ENCODE data around the gene ANXA2R. TPM values are rescaled to one million over a fixed set of nuclear protein-coding genes. Genes with fewer than 3 reads are reported as not detected.
"Not testable (repeated sequence)": the region's sequence is repeated elsewhere in the genome, so short reads cannot be mapped to it uniquely, and the experiment has no call there.

ANXA2R gene
- total and polyA plus RNA-seq, 2 of the 4 experiments (the other 2 are of a cell fraction), result 1.3 to 3.6 TPM

DNA sequence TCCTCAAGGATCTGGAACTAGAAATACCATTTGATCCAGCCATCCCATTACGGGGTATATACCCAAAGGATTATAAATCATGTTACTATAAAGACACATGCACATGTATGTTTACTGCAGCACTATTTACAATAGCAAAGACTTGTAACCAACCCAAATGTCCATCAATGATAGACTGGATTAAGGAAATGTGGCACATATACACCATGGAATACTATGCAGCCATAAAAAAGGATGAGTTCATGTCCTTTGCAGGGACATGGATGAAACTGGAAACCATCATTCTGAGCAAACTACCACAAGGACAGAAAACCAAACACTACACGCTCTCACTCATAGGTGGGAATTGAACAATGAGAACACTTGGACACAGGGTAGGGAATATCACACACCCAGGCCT is 19.9 kb upstream of the ANXA2R start:
- H2AK9ac ChIP-seq (replicated peaks; ENCODE audit: low read depth, low read length, poor library complexity); BruUV-seq (replicated peaks); H3K14ac ChIP-seq (replicated peaks; ENCODE audit: low read depth, low read length); H2BK5ac ChIP-seq (ENCODE audit: low read depth, low read length, poor library complexity, severe bottlenecking); ATAC-seq (ENCODE audit: low read depth); dilution Hi-C loops (cut with HindIII; ENCODE audit: low sequenced_read_pairs, unreplicated experiment); H3K4ac ChIP-seq (ENCODE audit: low read depth, low read length); H4K20me1 ChIP-seq (ENCODE audit: insufficient read depth, low read length); intact Hi-C loops (cut with micrococcal nuclease); H3K27ac ChIP-seq (ENCODE audit: insufficient read depth, low read length); H3K9ac ChIP-seq (ENCODE audit: low read depth, low read length); in situ Hi-C loops (cut with MboI; ENCODE audit: low sequenced_read_pairs); H2AFZ ChIP-seq (replicated peaks; ENCODE audit: low read length, poor library complexity); H3K18ac ChIP-seq (ENCODE audit: low read depth, low read length); POLR2A ChIA-PET (ENCODE audit: unreplicated experiment); H3K9me1 ChIP-seq (ENCODE audit: insufficient read depth, low read length); H3K4me3 ChIP-seq (ENCODE audit: insufficient read depth, low read depth, low read length); H2BK15ac ChIP-seq (ENCODE audit: low read depth, low read length); H2AK5ac ChIP-seq (ENCODE audit: low read depth, low read length); H3K23ac ChIP-seq (ENCODE audit: low read depth, low read length); DNase-seq; H3K9me3 ChIP-seq (ENCODE audit: control insufficient read depth, insufficient read depth, low read length); H2BK20ac ChIP-seq (ENCODE audit: low read depth, low read length); H4K91ac ChIP-seq (ENCODE audit: insufficient read depth, low read depth, low read length); H4K5ac ChIP-seq (ENCODE audit: low read depth, low read length); H3K56ac ChIP-seq (ENCODE audit: extremely low read depth, insufficient read depth, low read length); H3K27me3 ChIP-seq (ENCODE audit: control insufficient read depth, insufficient read depth, low read length); H2BK120ac ChIP-seq (ENCODE audit: low read depth, low read length); CTCF ChIA-PET; H3K36me3 ChIP-seq (ENCODE audit: control insufficient read depth, insufficient read depth, low read length); H3K4me2 ChIP-seq (ENCODE audit: low read depth, low read length); H4K8ac ChIP-seq (ENCODE audit: low read depth in 2 of 2, low read length in 2 of 2): not testable (repeated sequence)
- Histone ChIP-seq H3K4me1 (ENCODE audit: control insufficient read depth, insufficient read depth, low read length) (peaks cover 12% of the 10 kb centered on the region), H3K79me1 (ENCODE audit: low read depth in 1 of 2, low read length in 2 of 2) (peaks cover 13 to 35% of the 10 kb centered on the region in 2 experiments; a peak in 3 of 4 replicates)
- WGBS, 2 experiments (ENCODE audit: extremely low coverage in 2 of 2, insufficient read length in 1 of 2), result no CpG with 5 or more reads among the region's 2 CpGs

DNA sequence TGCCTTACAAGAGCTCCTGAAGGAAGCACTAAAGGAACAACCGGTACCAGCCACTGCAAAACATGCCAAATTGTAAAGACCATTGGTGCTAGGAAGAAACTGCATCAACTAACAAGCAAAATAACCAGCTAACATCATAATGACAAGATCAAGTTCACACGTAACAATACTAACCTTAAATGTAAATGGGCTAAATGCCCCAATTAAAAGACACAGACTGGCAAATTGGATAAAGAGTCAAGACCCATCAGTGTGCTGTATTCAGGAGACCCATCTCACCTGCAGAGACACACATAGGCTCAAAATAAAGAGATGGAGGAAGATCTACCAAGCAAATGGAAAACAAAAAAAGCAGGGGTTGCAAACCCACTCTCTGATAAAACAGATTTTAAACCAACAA is 15.0 kb upstream of the ANXA2R start:
- in situ Hi-C loops (cut with MboI; ENCODE audit: low sequenced_read_pairs); BruUV-seq (replicated peaks): not testable (repeated sequence)

More for the DNA sequence above, 15.0 kb upstream of the ANXA2R start:
- H2BK120ac ChIP-seq (ENCODE audit: low read depth, low read length); DNase-seq; H2BK15ac ChIP-seq (ENCODE audit: low read depth, low read length); H3K36me3 ChIP-seq (ENCODE audit: control insufficient read depth, insufficient read depth, low read length); H2AK5ac ChIP-seq (ENCODE audit: low read depth, low read length); H4K91ac ChIP-seq (ENCODE audit: insufficient read depth, low read depth, low read length); H3K56ac ChIP-seq (ENCODE audit: extremely low read depth, insufficient read depth, low read length); ATAC-seq (ENCODE audit: low read depth); H3K27ac ChIP-seq (ENCODE audit: insufficient read depth, low read length); H3K14ac ChIP-seq (replicated peaks; ENCODE audit: low read depth, low read length); H2AK9ac ChIP-seq (replicated peaks; ENCODE audit: low read depth, low read length, poor library complexity); H4K20me1 ChIP-seq (ENCODE audit: insufficient read depth, low read length); dilution Hi-C loops (cut with HindIII; ENCODE audit: low sequenced_read_pairs, unreplicated experiment); H3K23ac ChIP-seq (ENCODE audit: low read depth, low read length); H3K18ac ChIP-seq (ENCODE audit: low read depth, low read length); H2BK5ac ChIP-seq (ENCODE audit: low read depth, low read length, poor library complexity, severe bottlenecking); H3K27me3 ChIP-seq (ENCODE audit: control insufficient read depth, insufficient read depth, low read length); H3K9me1 ChIP-seq (ENCODE audit: insufficient read depth, low read length); H2AFZ ChIP-seq (replicated peaks; ENCODE audit: low read length, poor library complexity); H3K4me2 ChIP-seq (ENCODE audit: low read depth, low read length); POLR2A ChIA-PET (ENCODE audit: unreplicated experiment); H3K4ac ChIP-seq (ENCODE audit: low read depth, low read length); H3K9ac ChIP-seq (ENCODE audit: low read depth, low read length); H3K9me3 ChIP-seq (ENCODE audit: control insufficient read depth, insufficient read depth, low read length); H4K8ac ChIP-seq (ENCODE audit: low read depth in 2 of 2, low read length in 2 of 2); intact Hi-C loops (cut with micrococcal nuclease); H4K5ac ChIP-seq (ENCODE audit: low read depth, low read length); CTCF ChIA-PET; H3K4me1 ChIP-seq (ENCODE audit: control insufficient read depth, insufficient read depth, low read length); H2BK20ac ChIP-seq (ENCODE audit: low read depth, low read length); H3K4me3 ChIP-seq (ENCODE audit: insufficient read depth, low read depth, low read length): not testable (repeated sequence)
- WGBS, 2 experiments (ENCODE audit: extremely low coverage in 2 of 2, insufficient read length in 1 of 2), result no CpG with 5 or more reads among the region's 2 CpGs
- H3K79me1 ChIP-seq (ENCODE audit: low read depth in 1 of 2, low read length in 2 of 2), result peaks cover 26 to 36% of the 10 kb centered on the region in 2 experiments
